Heart left ventricle (tissue), 13 donors: ENCODE measurements around the gene WNK2.

Experiments used
- CTCF ChIP-seq, 12 donors: fragments of 200-600 bp; sonication (generic) in 4 of 12; IDR thresholded peaks; one replicate each; pipeline versions ENCODE4 v1.5.0 to v1.8.0; 2018 to 2022; ENCODE audit warnings: antibody characterized with exemption in 12 of 12, mild to moderate bottlenecking in 5 of 12
- POLR2A ChIP-seq, 2 donors: fragments of 450-650 bp; IDR thresholded peaks; one replicate each; pipeline ENCODE4 v1.6.1; 2017; ENCODE audit warnings: antibody characterized with exemption in 2 of 2, mild to moderate bottlenecking in 2 of 2, moderate library complexity in 2 of 2
- donor health status: ischemic (EF 13 %, LVEDD 7.1; RV severe dilation, severe dysfunction).
- donor health status: DM: no; HTN: yes; CAD: no.
- donor health status: DM: no; HTN: no; CAD: no.
- donor health status: ischemic (EF 25% LVEDD 6.9; RV normal size, moderate dysfunction).
- donor health status: ischemic (EF 25% LVEDD 5.7; RV mildly dilated, moderate dysfunction).
- donor health status: ischemic (EF 35%, LVEDD 5.7; RV mildly dilated, moderate dysfunction).
- donor health status: nonischemic (EF 11% LVEDD 7.7; RV severe dilation, severe dysfunction).
- donor health status: DM: yes; HTN: yes; CAD: no.
- donor health status: PGD.
- donor health status: ischemic (EF 29% LVEDD 5.4; RV normal size, mild dysfunction).
- donor health status: nonischemic (EF 23%, LVEDD 6.1; RV moderate dilation, normal function).

GRCh38 chr9:93137362-93137761 is 46.6 kb upstream of the WNK2 start:
- TF ChIP-seq CTCF (IDR thresholded peaks at IDR 0.05), result no peak
- no peak for TF ChIP-seq POLR2A (IDR thresholded peaks at IDR 0.05)
